ENCODE measurements around the gene TPSB2.

DNA sequence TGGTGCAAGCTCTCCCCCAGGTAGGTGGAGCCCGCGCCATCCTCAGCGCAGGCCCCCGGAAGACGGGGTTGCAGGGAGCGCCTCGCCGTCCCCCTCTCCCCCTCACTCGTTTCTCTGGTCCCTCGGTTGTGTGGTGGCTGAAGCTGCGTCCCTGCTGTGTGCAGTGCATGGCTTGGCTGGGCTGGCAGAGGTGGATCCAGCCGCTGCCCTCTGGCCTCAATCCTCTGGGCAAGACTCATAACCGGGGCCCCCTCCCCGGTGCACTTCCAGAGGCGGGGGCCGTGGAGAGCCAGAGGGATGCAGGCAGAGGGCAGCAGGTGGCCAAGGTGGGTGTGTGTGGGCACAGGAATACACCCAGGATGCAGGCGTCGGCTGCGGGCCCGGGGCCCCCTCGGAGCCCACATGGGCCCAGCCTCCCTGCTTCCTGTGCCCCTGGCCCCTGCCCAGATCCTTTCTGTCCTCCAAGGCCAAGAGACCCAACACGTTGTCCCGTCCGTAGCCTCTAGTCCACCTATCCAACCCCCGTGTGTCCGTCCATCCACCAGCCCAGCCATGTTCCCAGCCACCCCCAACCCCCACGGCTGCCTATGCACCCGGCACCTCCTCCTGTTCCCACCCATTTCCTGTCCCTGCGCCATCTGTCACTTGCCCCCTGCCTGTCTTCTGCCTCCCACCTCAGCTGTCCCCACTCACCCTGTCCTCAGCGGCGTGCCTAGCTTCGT lies 14.2 kb downstream of the TPSB2 start:
- TF ChIP-seq, protein P1, sequence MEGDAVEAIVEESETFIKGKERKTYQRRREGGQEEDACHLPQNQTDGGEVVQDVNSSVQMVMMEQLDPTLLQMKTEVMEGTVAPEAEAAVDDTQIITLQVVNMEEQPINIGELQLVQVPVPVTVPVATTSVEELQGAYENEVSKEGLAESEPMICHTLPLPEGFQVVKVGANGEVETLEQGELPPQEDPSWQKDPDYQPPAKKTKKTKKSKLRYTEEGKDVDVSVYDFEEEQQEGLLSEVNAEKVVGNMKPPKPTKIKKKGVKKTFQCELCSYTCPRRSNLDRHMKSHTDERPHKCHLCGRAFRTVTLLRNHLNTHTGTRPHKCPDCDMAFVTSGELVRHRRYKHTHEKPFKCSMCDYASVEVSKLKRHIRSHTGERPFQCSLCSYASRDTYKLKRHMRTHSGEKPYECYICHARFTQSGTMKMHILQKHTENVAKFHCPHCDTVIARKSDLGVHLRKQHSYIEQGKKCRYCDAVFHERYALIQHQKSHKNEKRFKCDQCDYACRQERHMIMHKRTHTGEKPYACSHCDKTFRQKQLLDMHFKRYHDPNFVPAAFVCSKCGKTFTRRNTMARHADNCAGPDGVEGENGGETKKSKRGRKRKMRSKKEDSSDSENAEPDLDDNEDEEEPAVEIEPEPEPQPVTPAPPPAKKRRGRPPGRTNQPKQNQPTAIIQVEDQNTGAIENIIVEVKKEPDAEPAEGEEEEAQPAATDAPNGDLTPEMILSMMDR (IDR thresholded peaks at IDR 0.05) = no peak
- TF ChIP-seq POLR2AphosphoS5 (IDR thresholded peaks at IDR 0.05) (no peak), POLR2A (IDR thresholded peaks at IDR 0.05; ENCODE audit: low read depth) (no peak), EP300 (IDR thresholded peaks at IDR 0.05) (no peak)
